ENCODE data around the gene FUBP3. TPM values are rescaled to one million over a fixed set of nuclear protein-coding genes. Genes with fewer than 3 reads are reported as not detected.
"Not testable (repeated sequence)": the region's sequence is repeated elsewhere in the genome, so short reads cannot be mapped to it uniquely, and the experiment has no call there.

Gene FUBP3
- total RNA-seq, 1 experiment from 2014 or later = 49.1 TPM

DNA sequence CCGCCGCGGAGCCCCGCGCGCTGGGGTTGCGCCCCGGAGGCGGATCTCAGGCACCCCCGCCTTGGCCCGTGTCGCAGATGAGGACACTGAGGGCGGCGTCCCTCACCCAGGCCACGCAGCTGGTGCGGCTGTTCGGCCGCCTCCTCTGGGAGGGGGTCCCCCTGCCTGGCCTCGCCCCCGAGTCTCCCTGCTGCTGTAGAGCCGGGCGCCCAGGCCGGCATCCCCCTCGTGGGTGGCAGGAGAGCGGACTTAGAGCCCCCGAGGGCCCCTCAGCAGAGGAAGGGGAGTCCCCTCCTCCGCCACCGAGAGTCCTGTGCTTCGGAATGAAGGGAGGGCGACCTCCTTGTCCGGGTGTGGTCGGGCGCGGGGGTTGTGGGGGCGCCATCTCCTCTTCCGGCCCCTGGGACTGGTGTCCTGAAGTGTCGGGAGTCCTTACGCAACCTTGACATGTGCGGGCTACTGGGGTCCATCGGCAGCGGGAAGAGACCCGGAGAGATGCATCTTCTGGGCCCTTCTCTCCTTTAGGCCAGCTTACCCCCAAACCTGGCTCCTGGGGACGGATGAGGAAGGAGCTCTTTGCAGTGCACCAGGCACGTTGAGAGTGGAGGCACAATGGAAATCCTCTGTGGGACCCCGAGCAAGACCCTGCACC lies 102.5 kb downstream of the FUBP3 start:
- no peak for DNase-seq (ENCODE audit: low read depth)

- DNase-seq (ENCODE audit: low read depth) = peak; percentile 72
Measured at GRCh38 chr9:130682421-130683121, 103.2 kb downstream of the FUBP3 start.

GRCh38 chr9:130685104-130685503 lies 105.7 kb downstream of the FUBP3 start:
- no peak for DNase-seq (ENCODE audit: low read depth)

DNA sequence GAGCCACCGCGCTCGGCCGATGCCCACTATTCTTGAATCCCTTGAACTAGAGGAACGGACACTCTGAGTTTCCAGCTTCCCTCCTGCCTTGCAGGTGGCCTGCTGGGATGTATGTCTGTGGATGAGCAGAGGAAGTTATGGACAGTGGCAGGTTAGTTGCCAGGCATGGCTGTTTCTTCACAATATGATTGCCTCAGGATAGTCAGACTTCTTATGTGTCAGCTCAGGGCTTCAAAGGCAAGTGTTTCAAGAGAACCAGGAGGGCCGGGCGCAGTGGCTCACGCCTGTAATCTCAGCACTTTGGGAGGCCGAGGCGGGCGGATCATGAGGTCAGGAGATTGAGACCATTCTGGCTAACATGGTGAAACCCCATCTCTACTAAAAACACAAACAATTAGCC lies 106.6 kb downstream of the FUBP3 start:
- DNase-seq (ENCODE audit: low read depth) = not testable (repeated sequence)

GRCh38 chr9:130687615-130688014 lies 108.2 kb downstream of the FUBP3 start:
- no peak for DNase-seq (ENCODE audit: low read depth)

Other genes with a start within 250 kb of the FUBP3 start
- 73.1 and 116 TPM in 2 replicates for gene ASS1, start 134.6 kb upstream of the FUBP3 start, total RNA-seq (2014; rRNA removed)
- gene PRDM12, start 85.0 kb downstream of the FUBP3 start, total RNA-seq (2014; rRNA removed) = not detected in 2 replicates
- 39.3 and 44.0 TPM in 2 replicates for gene EXOSC2, start 114.2 kb downstream of the FUBP3 start, total RNA-seq (2014; rRNA removed)